EL (cell line): ENCODE measurements around the gene GOLGA3.
"Not testable (repeated sequence)": the region's sequence is repeated elsewhere in the genome, so short reads cannot be mapped to it uniquely, and the experiment has no call there.

ENCODE experiments used
- DNase-seq: peaks from one replicate; pipeline ENCODE4 v3.0.0-alpha.2; 2016

The GOLGA3 gene

DNA sequence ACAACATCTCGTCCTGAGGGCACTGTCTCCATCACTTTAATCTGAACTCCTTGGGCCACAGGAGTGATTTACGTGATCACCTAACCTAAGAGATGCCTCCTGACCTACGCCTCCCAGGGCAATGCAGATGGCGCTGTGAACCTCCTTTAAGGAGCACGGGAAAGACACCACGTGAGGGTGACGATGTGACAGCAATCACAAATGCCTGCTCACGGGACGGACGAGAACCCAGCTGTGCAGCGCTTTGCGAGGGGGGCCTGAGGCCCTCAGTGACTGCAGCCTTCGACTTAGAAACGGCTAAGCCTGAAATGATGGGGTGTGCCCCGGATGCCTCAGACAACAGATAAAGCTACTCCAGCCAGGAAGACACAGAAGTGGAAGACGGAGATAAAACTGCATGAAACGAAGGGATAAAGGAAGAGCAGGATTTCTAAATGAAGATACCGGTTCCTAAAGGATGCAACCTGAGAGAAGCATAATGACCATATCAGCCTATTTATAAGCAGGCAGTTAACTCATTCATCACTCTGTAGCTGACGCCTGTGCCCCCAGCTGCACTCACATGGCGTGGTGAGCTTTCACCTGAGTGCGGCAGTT, 13.9 kb upstream of the GOLGA3 start:
- DNase-seq = no peak

DNA sequence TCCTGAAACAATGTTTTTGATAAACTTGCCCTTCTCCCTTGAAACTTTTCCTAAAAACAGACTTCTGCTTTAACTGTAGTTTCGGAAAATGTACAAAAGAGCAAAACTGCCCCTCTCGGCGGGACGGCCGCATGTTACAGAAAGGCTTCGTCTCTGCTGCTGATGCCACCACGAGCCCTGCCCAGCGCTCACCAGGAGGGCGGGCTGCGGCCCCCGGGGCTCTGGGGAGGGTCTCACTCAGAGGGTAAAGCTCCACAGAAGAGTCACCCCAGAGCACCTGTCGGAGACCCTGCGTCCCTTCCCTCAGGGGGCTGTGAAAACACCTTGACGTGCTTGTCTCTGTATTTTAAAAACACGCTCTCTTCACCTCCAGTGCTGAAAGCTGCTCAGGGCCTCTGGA, 12.5 kb upstream of the GOLGA3 start:
- no peak for DNase-seq

DNA sequence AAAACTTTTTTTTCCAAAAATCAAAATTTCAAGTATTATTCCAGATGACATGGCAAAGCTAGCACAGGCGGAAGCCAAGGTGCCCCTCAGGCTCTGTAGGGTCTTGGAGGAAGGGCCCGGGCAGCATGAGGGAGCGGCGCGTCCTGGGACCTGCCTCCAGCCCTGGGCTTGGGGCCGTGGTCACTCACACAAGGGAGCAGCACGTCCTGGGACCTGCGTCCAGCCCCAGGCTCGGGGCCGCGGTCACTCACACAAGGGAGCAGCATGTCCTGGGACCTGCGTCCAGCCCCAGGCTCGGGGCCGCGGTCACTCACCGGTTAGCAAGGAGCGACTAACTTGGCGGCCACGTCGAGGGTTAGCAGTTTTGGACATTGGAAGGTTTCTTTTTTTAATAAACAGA, 11.9 kb upstream of the GOLGA3 start:
- DNase-seq = no peak

DNA sequence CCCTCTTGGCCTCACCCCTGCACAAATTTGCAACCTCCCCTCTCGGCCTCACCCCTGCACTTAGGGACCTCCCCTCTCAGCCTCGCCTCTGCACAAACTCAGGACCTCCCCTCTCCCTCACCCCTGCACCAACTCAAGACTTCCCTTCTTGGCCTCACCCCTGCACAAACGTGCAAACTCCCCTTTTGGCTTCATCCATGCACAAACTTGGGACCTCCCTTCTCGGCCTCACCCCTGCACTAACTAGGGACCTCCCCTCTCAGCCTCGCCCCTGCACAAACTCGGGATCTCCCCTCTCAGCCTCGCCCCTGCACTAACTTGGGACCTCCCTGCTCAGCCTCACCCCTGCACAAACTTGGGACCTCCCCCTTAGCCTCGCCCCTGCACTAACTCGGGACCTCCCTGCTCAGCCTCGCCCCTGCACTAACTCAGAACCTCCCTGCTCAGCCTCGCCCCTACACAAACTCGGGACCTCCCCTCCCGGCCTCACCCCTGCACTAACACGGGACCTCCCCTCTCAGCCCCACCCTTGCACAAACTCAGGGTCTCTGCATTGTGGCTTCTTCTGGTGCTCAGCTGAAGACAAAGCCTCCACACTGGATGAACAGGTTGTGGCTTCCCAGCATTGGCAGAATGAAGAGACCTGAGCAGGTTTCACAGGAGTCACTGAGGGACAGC, 11.0 kb upstream of the GOLGA3 start:
- DNase-seq = no peak

DNA sequence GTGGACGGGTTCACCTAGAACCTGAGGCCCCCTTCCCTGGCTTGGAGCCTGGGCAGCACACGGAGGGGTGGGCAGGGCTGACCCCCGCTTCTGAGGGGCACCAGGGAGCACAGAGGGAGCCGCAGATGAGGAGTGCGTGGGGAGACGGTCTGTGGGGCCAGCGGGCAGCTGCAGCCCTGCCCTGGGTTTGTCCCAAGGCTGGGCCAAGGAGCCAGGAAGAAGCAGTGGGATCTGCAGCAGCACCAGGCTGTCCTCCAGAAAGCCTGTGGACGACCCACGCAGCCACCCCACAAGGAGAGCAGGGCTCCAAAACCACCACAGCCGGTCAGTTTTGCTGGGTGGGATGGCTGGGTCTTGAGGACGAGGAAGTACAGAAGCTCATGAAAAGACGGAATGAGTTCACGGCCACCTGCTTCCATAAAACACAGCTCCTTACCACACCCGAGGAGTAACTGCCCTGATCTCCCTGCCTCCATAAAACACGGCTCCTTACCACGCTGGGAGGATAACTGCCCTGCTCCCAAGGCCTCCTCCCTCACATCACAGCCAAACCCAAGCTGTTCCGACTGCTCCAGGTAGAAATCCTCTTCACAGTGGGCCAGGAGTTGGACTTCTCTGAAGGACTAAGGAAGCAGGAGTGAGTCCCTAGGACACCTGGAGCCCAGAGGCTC, 9.9 kb upstream of the GOLGA3 start:
- DNase-seq = no peak

DNA sequence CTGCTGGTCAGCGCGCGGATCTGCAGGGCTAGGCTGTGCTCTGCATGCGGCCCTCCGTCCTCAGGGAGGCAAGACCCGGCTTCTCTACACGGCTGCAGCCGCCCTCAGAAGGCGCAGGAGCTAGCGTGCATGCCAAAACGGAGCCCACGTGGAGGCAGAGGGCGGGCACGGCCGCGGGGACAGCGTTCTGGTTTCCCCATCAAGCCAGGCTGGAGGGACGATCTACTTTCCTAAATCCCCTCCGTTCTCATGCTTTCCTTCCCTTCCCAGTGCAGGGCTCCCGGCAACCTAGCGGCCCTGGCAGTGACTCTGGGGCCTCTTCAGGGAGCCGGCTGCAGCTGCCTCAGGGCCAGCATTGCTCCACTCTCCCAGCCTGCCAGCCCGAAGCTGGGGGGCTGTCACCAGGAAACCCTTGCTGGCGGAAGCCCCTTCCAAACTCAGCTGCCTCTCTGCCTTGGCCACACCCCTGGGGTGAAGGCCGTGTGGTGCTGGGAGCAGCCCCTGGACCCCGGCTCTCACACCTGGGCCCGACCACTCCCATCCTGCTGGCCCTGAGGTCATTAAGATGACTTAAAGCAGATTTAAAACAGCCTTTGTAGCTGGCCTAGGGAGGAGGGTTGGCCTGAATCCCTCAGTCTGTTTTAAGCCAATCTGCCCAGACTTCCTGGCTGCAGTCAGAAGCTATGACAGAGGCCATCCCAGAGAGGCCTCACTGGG, 9.2 kb upstream of the GOLGA3 start:
- no peak for DNase-seq

DNA sequence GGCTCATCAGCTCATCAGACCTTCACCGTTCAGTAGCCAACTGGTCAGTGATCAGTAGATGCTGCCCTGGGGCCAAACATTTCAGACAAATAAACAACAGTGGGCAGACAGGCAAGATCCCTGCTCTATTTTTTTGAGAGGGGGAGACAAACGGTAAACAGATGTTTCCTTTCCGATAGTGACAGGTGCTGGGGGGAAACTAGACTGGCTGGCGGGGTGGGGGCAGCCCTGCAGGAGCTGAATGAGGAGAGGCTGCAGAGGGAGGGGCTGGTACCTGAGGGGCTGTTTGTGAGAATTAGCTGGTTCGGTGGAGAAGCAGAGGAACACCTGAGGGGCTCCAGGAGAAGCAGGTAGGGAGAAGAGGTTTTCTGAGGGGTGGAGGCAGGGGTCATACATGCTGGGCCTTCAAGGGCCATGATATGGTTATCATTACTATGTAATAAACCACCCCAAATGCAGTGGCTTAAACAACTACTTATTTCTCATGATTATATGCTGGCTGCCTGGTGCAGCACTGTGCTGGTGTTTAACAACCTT, 8.2 kb upstream of the GOLGA3 start:
- DNase-seq = no peak

DNA sequence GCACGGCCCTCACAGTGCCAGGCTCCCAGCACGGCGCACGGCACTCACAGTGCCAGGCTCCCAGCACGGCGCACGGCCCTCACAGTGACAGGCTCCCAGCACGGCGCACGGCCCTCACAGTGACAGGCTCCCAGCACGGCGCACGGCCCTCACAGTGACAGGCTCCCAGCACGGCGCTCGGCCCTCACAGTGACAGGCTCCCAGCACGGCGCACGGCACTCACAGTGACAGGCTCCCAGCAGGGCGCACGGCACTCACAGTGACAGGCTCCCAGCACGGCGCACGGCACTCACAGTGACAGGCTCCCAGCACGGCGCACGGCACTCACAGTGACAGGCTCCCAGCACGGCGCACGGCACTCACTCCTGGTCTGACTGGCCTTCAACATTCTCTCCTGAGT, 7.6 kb upstream of the GOLGA3 start:
- not testable (repeated sequence) for DNase-seq

DNA sequence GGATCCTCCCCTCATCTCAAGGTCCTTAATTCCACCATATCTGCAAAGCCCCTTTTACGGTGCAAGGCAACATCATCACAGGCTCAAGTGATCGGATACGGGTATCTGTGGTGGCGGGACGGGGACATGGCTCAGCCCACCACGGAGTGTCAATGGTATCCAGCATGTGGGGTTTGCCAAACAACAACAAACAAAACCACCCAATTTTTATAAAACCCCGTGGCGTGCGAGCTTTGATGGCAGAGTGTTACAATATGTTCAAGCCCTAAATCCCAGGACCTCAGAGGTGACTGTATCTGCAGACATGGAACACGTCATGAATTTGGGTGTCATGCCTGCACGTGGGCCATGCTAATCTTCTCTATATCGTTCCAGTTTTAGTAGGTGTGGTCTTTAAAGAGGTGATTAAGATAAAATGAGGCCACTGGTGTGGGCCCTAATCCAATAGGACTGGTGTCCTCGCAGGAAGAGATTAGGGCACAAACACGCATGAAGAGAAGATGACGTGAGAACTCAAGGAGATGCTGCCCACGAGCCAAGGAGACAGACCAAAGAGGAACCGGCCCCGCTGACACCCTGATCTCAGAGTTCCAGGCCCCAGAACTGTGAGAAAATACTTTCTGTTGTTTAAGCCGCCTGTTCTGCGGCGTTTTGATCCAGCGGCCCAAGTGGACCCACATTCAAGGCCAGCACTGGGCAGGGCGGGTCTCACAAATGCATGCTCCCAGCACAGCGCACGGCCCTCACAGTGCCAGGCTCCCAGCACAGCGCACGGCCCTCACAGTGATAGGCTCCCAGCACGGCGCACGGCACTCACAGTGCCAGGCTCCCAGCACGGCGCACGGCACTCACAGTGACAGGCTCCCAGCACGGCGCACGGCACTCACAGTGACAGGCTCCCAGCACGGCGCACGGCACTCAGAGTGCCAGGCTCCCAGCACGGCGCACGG, 6.7 kb upstream of the GOLGA3 start:
- DNase-seq = no peak

DNA sequence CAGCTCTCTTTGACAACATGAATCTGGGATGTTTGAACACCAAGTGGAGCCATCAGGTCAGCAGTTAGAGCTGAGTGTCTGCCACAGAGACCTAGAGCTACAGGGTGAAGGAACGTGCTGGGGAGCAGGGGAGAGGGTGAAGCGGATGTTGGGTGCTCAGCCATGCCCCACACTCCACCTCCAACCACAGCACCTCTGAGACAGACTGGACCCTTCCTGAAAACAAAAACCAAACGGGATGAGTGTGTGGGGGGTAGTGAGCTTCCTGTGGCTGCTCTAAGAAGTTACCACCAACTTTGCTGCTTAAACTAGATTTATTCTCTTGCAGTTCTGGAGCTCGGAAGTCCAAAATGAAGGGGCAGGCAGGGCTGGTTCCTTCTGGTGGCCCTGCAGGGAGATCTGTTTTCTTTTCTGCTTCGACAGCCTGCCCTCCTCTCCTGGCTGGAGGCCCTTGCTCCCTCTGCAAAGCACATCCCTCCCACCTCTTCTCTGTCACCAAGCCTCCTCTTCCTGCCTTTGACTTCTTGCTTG, 5.6 kb upstream of the GOLGA3 start:
- DNase-seq = no peak

DNA sequence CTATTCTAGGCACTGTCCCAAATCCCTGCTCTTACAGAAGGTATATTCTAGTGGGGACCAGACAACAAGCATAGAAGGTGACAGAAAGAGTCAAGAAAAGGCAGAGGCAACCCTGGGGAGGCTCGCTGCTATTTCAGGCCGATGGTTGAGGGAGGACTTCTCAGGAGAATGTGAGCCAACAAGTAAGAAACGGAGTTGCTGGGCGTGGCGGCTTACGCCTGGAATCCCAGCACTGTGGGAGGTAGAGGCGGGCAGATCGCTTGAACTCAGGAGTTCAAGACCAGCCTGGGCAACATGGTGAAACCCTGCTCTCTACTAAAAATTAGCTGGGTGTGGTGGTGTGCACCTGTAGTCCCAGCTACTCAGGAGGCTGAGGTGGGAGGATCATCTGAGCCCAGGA, 4.7 kb upstream of the GOLGA3 start:
- DNase-seq = no peak

DNA sequence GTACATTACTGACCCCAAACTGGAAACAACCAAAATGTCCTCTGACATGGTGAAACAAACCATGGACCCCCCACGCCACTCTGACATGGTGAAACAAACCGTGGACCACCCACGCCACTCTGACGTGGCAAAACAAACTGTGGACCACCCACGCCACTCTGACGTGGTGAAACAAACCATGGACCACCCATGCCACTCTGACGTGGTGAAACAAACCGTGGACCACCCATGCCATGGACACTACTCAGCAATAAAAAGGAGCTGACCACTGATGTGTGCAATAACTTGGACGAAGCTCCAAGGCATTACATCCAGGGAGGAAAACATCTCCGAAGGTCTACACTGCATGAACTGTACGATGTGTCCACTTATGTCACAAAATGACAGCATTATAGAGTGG, 3.1 kb upstream of the GOLGA3 start:
- no peak for DNase-seq

DNA sequence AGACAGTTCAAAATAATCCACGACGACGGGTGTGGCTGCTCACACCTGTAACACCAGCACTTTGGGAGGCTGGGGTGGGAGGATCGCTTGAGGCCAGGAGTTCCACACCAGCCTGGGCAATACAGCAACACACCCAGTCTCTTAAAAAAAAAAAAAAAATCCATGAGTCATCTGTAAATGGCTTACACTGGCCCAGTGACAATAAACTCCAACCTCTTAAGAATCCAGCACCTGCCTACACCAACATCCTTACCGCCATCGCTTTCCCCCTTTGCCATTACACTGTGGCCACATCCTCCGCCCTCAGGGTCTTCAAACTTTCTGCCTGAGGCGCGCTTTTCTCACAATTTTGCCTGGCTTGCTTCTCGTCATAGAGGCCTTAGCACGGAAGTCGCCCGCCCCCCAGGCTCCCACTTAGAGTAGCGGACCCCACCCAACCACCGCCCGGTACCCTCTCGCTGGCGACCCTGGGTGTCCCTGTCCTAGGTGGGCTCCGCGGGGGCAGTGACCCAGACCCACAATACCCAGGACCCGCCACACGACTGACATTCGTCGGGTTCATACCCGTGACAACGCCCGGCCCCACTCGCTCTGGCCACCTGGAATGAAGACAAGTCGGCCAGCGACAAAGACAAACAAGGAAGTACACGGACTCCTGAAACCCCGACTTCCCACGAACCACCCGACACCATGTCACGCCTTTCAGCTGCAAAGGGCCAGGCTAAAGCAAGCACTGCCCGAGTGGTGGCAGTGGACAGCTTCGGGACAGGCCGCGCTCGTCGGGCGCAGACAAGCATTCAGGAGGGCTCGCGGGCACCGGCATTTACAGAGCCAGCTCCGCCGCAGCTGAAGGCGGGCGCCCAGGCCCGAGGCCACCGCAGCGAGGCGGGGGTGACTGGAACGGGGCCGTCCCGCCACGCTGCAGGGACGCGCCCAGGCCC, 636 bp downstream of the GOLGA3 start:
- peak; percentile 63 for DNase-seq

DNA sequence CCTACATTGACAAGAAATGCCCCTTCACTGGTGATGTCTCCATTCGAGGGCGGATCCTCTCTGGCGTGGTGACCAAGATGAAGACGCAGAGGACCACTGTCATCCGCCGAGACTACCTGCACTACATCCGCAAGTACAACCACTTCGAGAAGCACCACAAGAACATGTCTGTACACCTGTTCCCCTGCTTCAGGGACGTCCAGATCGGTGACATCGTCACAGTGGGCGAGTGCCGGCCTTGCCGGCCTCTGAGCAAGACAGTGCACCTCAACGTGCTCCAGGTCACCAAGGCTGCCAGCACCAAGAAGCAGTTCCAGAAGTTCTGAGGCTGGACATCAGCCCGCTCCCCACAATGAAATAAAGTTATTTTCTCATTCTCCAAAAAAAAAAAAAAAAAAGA, 2.8 kb downstream of the GOLGA3 start:
- no peak for DNase-seq

DNA sequence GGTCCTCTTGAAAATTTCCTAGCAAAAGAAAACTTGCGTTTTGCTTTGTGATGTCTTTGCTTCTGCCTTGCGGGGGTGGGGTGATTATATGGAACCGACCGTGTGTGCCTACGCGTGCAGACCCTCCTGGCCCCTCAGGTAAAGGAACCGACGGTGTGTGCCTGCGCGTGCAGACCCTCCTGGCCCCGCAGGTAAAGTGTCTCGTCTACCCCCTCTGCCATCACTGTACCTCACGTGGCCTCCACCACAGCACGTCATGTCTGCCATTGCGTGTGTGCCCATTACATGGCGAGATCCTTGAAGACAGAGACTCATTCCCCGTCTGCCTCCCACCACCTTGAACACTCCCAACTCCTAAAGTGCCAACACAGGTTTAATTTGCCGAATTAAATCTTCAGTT, 3.6 kb downstream of the GOLGA3 start:
- DNase-seq = no peak

DNA sequence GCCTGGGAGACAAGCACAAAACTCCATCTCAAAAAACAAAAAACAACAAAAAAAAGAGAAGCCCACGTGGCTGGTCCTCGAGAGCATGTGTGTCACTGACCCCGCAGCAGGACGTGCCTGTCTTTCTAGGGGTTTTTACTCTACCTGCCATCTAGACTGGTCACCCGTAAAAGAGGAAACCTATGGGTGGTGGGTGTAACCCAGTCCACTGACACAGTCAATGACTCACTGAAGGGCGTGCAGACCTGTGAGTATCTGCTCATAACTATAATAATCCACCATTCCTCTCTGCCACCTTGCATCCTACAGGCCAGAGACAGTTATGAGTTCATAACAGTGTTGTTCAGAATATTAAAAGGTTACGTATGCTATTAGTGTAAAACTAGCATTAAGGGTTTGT, 4.6 kb downstream of the GOLGA3 start:
- no peak for DNase-seq

DNA sequence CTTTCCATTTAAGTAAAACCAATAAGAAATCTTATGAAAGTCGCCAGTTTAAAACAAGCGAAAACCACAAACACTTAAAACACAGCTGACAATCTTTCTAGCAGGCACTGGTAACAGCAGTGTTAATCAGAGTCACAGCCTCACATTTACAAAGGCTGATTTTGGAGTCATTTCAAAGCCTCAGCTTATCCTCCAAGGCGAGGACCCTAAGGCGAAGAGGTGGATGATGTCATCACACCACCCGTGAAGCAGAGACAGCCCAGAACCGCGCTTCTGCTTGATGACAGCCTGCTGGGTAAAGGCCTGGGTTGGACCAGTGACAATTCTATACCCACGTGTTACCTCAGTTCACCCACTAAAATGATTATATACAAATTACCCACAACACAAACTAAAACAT, 10.1 kb downstream of the GOLGA3 start:
- DNase-seq = no peak

DNA sequence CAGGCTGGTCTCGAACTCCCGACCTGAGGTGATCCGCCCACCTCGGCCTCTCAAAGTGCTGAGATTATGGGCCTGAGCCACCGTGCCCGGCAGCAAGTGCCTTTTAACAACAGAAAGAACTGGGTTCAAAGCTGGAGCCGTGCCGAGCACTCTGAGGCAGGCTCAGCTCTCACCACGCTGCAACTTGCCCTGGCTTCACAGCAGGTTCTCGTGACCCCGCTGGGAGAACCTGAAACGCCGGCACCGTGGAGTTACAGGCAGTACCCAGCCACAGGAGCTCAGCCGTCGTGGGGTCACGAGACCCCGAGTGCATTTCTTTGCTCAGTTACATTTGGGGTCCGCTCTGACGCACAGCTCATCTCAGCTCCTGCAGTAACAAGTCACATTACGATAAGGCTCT, 14.4 kb downstream of the GOLGA3 start:
- no peak for DNase-seq

DNA sequence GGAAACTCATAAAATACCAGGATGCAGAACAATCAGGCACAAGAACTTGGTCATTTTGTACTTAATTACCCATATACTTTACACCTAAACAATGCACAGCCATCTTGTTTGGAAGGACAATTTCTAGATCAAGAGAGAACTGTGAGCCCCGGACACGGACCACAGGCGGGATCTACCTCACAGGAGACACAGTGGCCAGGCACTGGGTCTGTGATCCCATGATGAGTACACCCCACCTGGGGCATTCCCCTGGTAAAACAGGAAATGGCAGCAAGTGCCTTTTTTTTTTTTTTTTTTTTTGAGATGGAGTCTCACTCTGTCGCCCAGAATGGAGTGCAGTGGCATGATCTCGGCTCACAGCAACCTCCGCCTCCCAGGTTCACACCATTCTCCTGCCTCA, 15.2 kb downstream of the GOLGA3 start:
- no peak for DNase-seq

DNA sequence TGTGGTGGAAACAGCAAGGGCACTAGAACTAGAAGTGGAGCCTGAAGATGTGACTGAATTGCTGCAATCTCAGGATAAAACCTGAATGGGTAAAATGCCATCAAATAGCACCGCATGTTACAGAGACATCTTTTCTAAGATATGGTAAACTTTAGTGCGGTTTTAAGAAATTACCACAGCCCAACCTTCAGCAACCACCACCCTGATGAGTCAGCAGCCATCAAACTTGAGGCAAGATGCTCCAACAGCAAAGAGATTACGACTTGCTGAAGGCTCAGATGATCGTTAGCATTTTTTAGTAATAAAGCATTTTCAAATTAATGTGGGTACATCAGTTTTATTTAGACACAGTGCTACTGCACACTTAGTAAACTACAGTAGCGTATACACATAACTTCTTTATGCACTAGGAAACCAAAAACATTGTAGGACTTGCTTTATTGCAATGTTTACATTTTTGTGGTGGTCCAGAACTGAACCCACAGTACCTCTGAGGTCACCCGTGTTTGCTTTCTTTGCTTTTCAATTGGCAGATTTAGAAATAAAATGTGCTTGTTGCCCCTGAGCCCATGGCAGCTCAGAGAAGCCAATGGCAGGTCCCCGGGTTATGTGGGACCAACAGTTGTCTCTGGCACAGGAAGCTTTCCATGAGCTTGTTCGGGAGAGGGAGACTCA, 15.9 kb downstream of the GOLGA3 start:
- peak; percentile 25 for DNase-seq
